ENCODE measurements around the gene ANGPTL5.

DNA sequence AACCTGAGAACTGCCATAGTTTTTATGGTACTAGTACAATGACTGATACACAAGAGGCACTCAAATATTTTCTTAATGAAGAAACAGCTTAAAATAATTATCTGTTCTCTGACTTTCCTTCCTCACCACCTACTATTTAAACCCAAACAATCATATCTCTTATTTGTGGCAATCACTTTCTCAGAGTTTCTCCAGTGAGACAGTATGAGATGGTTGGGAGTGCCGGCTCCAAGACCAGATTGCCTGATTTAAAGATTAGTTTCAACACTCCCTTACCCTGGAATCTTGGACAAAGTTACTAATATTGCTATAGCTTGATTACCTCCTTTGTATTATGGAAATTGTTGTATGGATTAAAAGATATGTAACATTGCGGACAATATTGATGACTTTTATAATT, 7.2 kb downstream of the ANGPTL5 start:
- TF ChIP-seq POLR2A (IDR thresholded peaks at IDR 0.05; ENCODE audit: low read length) = no peak
- TF ChIP-seq GATA1 (IDR thresholded peaks at IDR 0.05; ENCODE audit: low read depth, low read length) = no peak

All from erythroblast (primary cell).